Stimulated activated CD8-positive, alpha-beta memory T cell treated with anti-CD3 and anti-CD28 coated beads, Interleukin-2, amount 100 ng/mL, for 1 hour (primary cell): ENCODE measurements around the gene ARHGAP44.

Experiments used
- DNase-seq, 2 donors: peaks; one replicate each; pipeline ENCODE4 v3.0.0-alpha.2; 2020; ENCODE audit warnings: low read depth in 2 of 2

Gene ARHGAP44

GRCh38 chr17:13024526-13025257 is 235.4 kb downstream of the ARHGAP44 start:
- peak; percentile 33 to 35 for DNase-seq

DNA sequence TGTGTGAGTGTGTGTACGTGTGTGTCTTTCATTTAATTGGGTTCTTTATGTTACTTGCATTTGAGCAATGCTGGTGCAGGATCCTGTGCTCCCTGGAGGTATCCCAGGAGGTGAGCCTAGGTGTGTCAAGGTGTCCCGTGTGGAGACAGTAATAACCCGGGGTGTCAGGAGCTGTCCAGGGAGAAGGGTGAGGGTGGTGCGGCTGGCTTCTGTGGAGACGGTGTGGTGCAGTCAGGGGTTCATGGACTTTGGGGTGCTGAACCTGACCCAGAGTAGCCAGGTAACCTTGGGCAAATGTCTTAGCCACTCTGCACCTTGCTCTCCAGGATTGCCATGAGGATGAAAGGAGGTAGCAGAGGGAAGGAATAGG is 235.9 kb downstream of the ARHGAP44 start:
- DNase-seq = no peak

- DNase-seq = no peak
These were observed 236.4 kb downstream of the ARHGAP44 start for GRCh38 chr17:13025687-13026086.

GRCh38 chr17:13027246-13027645 is 237.9 kb downstream of the ARHGAP44 start:
- no peak for DNase-seq

DNA sequence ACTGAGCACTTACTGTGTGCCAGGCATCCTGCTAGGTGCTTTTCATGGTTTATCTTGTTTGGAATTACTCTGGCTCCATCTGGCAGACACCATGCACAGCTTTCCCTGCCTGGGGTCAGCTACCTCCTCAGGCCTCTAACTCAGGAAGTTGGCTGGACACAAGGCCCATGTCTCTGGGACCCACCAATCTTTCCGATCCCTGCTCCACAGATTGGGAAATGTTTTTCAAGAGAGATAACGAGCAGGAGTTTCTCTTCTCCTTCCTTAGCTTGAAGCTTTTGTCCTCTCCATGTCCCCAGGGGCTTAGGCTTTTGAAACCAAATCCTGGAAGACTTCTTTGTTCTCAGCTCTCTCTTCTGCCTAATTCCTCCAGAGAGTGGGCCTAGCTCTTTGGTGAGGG is 240.0 kb downstream of the ARHGAP44 start:
- no peak for DNase-seq

GRCh38 chr17:13030056-13030455 is 240.8 kb downstream of the ARHGAP44 start:
- DNase-seq = no peak

GRCh38 chr17:13030459-13031300 is 241.4 kb downstream of the ARHGAP44 start:
- DNase-seq = no peak

DNA sequence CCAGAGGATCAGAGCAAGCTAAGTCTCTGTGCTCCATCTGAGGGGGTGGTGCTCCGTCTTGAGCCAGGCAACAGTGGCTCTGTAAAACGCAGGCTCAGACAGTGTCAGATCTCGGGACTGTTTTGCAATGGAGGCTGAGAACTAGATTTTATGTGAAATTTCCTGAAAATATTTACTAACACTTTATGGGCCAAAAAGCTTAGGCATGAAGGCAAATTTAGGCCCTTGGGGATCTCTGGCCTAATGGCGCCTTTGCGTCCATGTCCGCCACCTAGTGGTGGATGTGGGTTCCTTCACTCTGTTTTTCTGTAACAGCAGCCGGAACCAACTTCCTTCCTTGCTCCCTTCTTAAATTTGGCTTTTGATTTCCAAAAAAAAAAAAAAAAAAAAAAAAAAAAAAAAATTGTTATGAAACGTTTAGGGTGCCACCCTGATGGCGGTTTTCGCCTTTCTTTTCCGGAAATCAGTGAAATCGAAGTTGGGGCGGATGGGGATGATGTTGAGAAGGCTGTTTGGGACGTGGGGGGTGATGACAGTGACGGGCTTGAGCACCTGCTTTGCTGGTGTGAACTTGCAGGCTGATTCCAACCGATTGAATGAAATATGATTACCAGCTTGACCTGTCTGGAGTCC is 242.5 kb downstream of the ARHGAP44 start:
- DNase-seq = no peak

DNA sequence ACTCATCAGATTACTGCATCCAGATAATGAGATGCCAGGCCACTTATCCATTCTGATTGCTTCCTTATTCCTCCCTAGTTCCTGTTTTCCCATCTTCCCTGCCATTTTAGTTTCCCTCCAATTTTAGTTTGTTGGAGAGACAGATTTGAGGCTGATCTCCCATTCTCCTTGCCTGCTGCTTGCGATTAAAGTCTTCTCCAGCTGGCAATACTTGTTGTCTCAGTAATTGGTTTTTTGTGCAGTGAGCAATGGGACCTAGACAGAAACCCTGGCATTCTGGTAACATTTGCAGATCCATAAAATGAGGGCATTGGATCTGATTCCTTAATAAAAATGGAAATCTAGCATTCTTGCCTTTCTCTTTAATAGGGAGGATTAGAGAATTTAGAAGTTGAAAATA is 246.1 kb downstream of the ARHGAP44 start:
- no peak for DNase-seq

DNA sequence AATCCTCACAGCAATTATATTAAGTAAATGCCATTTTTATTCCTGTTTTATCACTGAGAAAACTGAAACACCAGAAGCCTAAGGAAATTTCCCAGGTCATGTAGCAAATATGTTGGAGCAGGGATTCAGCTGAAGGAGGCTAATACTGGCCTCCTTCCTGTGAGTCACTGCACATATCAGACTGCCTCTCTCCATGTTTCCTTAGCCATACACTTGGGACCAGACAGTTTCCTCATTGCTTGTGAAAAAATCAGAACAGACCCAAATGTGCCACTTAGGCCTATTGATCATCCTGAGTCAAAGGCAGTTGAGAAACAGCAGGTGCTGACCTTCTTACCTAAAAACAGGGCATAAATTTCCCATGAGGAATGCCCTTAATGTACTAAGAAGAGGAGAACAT is 247.5 kb downstream of the ARHGAP44 start:
- no peak for DNase-seq

DNA sequence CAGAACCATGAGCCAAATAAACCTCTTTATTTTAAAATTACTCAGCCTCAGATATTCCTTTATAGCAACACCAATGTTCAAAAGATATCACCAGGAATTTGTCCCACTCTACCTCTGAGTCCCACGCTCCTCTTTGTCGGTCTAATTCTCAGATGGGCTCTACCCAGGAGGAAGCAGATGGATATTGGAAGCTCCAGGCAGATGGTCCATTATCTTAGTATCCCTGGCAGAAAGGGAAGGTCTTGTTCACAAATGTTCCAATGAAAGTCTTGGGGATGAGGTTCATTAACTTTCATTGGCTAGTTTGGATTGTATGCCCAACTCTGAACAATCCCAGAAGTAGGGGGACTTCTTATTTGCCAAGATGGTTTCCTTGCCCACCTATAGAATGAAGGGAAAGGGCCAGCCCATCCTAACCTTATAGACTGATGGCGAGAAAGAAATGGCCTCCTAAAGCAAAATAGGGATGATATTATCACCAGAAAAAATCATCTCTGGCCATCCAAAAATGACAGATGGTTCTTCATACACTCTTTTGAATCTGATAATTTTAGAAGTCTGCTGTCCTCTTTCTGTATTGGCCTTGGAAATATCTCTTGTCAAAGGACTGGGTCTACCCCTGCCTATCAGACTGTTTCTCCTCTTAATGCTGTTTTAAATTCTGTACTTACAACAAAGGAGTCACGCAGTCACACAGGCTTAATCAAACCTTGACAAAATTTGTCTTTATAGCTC is 249.8 kb downstream of the ARHGAP44 start:
- DNase-seq = no peak
